Right atrium auricular region (tissue), 2 donors: Measurements from ENCODE around the gene TTC21B. TPM values are rescaled to one million over a fixed set of nuclear protein-coding genes. Genes with fewer than 3 reads are reported as not detected.
"Not testable (repeated sequence)": the region's sequence is repeated elsewhere in the genome, so short reads cannot be mapped to it uniquely, and the experiment has no call there.

ENCODE experiments used
- DNase-seq: peaks from one replicate; pipeline ENCODE4 v3.0.0-alpha.2; 2019; ENCODE audit warnings: low spot score
- H3K27ac ChIP-seq, 2 donors: fragments of 200-600 bp; sonication (generic); 1 replicate in 1 of 2; 2 replicates in 1 of 2; pipeline ENCODE4 v1.5.1; 2016 to 2019
- H3K27me3 ChIP-seq, 2 donors: fragments of 200-600 bp; sonication (generic); one replicate each; pipeline versions ENCODE4 v1.5.1 to v1.6.0; 2017 to 2019
- H3K36me3 ChIP-seq: fragments of 200-600 bp; sonication (generic); one replicate; pipeline ENCODE4 v1.5.1; 2016
- H3K4me1 ChIP-seq, 2 donors: fragments of 200-600 bp; sonication (generic); one replicate each; pipeline versions ENCODE4 v1.5.1 to v1.6.0; 2017 to 2019
- H3K4me3 ChIP-seq, 2 donors: fragments of 200-600 bp; sonication (generic); 1 replicate in 1 of 2; 2 replicates in 1 of 2; pipeline ENCODE4 v1.5.1; 2017 to 2019; ENCODE audit warnings: mild to moderate bottlenecking in 1 of 2, moderate library complexity in 1 of 2
- H3K9me3 ChIP-seq, 2 donors: fragments of 200-600 bp; sonication (generic); one replicate each; pipeline ENCODE4 v1.5.1; 2019
- total RNA-seq, 2 donors: library from RNA; depleted of rRNA; stranded (reverse); fragments of >200 nt; gene quantifications; one replicate each; pipeline ENCODE4 v1.1.0, GENCODE V29; 2016
- TF ChIP-seq, protein P1 (sequence below), 2 donors: fragments of 200-600 bp; sonication (generic); IDR thresholded peaks; one replicate each; pipeline ENCODE4 v1.5.1; 2019; ENCODE audit warnings: antibody characterized with exemption in 2 of 2

The TTC21B gene
- 1 to 10 TPM; 9.9 TPM for total RNA-seq

DNA sequence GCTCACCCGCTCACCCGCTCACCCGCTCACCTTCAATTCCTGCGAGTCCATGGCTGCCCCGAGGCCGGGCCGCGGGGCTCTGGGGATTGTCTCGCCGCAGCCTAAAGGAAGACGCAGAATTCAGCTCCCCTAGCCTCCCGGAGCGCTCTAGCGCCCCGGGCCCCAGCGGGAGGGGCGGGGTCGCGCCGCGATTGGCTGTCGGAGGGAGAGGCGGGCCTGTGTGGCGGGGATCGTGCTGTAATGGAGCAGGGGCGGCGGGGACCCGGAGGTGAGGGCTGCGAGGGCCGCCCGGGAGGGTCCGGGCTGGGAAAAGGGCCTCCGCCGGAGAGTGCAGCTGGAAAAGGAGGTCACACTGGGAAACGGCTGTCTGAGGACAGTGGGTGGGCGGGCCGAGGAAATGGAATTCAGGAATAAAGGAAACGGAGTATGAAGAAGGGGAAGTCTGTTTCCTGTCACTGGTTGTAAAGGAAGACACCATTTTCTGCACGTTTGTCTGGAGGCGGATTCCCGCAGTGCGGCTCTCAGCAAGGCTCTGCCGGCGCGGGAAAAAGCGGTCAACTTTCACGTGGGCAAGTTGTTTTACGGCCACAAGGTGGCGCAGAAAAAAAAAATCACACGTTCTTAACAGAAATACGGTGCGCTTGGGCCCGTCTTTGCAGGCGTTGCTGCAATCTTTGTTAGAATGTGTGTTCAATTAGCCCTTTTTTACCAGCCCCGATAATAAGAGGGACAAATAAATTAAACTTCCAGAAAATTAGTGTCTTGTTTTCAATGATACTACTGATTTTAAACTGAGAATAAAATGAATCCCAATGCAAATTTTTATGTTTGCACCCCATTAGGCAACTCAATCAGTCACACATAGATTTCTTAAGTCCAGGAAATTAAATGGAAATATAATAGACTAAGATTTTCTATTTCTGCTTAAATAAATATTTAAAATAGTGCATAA is at the start of gene TTC21B:
TTC21B (minus strand) TSS at position 122 of the 952 bp plus-strand sequence; CDS start at position 51, 71 bp downstream.
- Histone ChIP-seq H3K27ac (peak within 1 kb of the TSS; percentile 86 to 87), H3K4me1 (peaks cover 0 to 27% of the 10 kb centered on the region in 2 donors), H3K4me3 (peak within 1 kb of the TSS; percentile 69 to 87), H3K9me3 (no peaks in the 10 kb centered on the region), H3K36me3 (no peaks in the 10 kb centered on the region), H3K27me3 (no peaks in the 10 kb centered on the region)
- peak; percentile 87 for DNase-seq
- TF ChIP-seq, protein P1, sequence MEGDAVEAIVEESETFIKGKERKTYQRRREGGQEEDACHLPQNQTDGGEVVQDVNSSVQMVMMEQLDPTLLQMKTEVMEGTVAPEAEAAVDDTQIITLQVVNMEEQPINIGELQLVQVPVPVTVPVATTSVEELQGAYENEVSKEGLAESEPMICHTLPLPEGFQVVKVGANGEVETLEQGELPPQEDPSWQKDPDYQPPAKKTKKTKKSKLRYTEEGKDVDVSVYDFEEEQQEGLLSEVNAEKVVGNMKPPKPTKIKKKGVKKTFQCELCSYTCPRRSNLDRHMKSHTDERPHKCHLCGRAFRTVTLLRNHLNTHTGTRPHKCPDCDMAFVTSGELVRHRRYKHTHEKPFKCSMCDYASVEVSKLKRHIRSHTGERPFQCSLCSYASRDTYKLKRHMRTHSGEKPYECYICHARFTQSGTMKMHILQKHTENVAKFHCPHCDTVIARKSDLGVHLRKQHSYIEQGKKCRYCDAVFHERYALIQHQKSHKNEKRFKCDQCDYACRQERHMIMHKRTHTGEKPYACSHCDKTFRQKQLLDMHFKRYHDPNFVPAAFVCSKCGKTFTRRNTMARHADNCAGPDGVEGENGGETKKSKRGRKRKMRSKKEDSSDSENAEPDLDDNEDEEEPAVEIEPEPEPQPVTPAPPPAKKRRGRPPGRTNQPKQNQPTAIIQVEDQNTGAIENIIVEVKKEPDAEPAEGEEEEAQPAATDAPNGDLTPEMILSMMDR (IDR thresholded peaks at IDR 0.05), result peak; percentile 86 to 90

DNA sequence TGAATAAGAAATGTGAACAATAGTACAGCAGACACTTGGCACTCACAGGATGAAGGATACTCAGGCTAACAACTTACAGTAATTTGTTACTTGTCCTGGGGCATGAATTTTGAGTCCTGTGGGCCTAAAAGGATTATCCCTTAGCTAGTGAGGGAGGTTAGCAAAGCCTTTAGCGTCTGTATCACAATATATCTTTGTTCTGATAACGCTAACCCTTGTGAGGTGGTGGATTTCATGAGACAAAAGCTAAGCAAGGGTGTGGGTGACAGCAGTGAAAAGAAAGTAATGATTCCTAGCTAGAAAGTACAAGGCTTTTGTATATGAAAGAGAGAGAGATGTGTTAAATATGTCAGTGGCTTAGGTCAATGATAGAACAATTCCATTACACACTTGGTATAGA is 46.8 kb upstream of the TTC21B start:
- H3K27ac ChIP-seq, result no peak overlapping the region
- DNase-seq, result no peak
- TF ChIP-seq, protein P1 (IDR thresholded peaks at IDR 0.05), result no peak
- H3K36me3 ChIP-seq, result no peaks in the 10 kb centered on the region
- no peaks in the 10 kb centered on the region for H3K4me1 ChIP-seq
- H3K4me3 ChIP-seq, result no peak overlapping the region
- H3K27me3 ChIP-seq, result no peaks in the 10 kb centered on the region
- no peaks in the 10 kb centered on the region for H3K9me3 ChIP-seq

DNA sequence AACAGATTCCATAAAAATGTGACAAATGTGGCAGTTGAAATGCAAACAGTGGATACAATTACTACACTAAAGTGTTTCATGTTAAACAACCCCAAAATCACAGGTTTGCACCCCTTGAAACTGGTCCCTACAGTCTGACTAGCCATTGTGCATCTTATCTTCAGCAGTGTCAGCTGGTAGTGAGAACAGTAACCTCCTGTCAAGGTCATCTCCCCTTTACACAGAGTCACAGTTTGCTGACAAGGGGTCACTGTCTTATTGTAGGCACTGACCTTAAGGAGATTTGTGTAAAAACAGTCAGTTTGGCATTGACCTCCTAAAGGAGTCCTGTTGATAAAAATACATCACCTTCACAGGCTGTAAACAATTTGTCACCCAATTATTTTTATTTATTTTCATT is 37.3 kb upstream of the TTC21B start:
- H3K27me3 ChIP-seq, result no peaks in the 10 kb centered on the region

DNA sequence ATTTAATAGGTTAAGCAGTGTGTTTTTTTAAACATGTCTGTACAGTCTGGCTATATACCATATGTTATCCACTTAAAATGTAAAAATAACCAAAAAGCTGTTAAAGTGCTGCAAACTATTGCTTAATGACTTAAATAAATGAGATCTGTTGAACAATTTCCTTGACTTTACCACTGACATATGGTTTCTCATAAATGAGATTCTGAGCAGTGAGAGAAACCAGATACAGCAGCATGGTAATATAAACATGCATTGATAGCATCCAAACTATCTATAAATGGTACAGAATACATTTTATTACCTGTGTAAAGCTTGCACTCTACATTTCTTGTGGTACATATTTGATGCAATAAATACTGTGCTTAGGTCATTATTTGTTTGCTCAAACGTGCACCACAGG is 36.3 kb upstream of the TTC21B start:
- Histone ChIP-seq H3K36me3 (no peaks in the 10 kb centered on the region), H3K4me1 (no peaks in the 10 kb centered on the region), H3K27ac (no peak overlapping the region), H3K4me3 (no peak overlapping the region), H3K9me3 (no peaks in the 10 kb centered on the region), H3K27me3 (no peaks in the 10 kb centered on the region)
- TF ChIP-seq, protein P1 (IDR thresholded peaks at IDR 0.05), result no peak
- DNase-seq, result no peak

More for the DNA sequence above, 37.3 kb upstream of the TTC21B start:
- Histone ChIP-seq H3K27ac (no peak overlapping the region), H3K4me1 (no peaks in the 10 kb centered on the region), H3K4me3 (no peak overlapping the region), H3K9me3 (no peaks in the 10 kb centered on the region), H3K36me3 (no peaks in the 10 kb centered on the region)
- no peak for DNase-seq
- TF ChIP-seq, protein P1 (IDR thresholded peaks at IDR 0.05), result no peak

DNA sequence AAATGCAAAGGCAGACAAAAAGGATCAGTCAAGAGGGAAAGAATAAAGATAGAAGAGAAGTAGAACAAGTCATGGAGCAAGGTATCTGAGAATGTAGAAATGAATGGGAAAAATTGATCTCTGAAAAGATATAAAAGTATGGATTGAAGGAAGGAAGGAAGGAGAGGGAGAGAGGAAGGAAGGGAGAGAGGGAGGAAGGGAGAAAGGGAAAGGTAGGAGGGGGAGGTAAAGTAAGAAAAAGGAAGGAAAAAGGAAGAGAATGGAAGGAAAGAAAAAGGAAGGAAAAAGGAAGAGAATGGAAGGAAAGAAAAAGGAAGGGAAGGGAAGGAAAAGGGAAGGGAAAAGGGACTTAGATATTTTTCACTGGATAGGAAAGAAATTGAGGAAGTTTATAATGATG is 31.5 kb upstream of the TTC21B start:
- DNase-seq, result no peak
- no peak overlapping the region for H3K4me3 ChIP-seq
- H3K9me3 ChIP-seq, result no peaks in the 10 kb centered on the region
- no peaks in the 10 kb centered on the region for H3K36me3 ChIP-seq
- no peaks in the 10 kb centered on the region for H3K27me3 ChIP-seq
- no peak overlapping the region for H3K27ac ChIP-seq
- no peaks in the 10 kb centered on the region for H3K4me1 ChIP-seq
- TF ChIP-seq, protein P1 (IDR thresholded peaks at IDR 0.05), result no peak

DNA sequence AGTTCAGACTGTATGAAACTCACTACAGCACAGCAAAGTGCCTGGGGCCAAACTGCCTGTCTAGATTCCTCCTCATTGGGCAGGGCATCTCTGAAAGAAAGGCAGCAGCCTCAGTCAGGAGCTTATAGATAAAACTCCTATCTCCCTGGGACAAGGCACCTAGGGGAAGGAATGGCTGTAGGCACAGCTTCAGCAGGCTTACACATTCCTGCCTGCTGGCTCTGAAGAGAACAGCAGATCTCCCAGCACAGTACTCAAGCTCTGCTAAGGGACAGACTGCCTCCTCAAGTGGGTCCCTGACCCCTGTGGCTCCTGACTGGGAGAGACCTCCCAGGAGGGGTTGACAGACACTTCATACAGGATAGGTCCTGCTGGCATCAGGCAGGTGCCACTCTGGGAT is 18.6 kb upstream of the TTC21B start:
- not testable (repeated sequence) for H3K4me1 ChIP-seq, DNase-seq, H3K36me3 ChIP-seq, H3K4me3 ChIP-seq, H3K27me3 ChIP-seq, H3K9me3 ChIP-seq, H3K27ac ChIP-seq
